ENCODE data around the gene DOLPP1.
"Not testable (repeated sequence)": the region's sequence is repeated elsewhere in the genome, so short reads cannot be mapped to it uniquely, and the experiment has no call there.

DOLPP1 gene

GRCh38 chr9:129031514-129031913, 49.4 kb upstream of the DOLPP1 start:
- H3K36me3 ChIP-seq (ENCODE audit: control insufficient read depth in 2 of 2, insufficient read depth in 1 of 2, low read length in 2 of 2) = no peaks in the 10 kb centered on the region
- no peaks in the 10 kb centered on the region for H3K9me3 ChIP-seq (ENCODE audit: control insufficient read depth, insufficient read depth, low read depth, low read length)
- CTCF ChIA-PET = interaction anchor here (0.7 kb wide), 1 partner anchor 1097 kb away, joined by 5 read pairs; no protein-coding TSS in a partner anchor
- POLR2A ChIA-PET = interaction anchor here (0.7 kb wide), 1 partner anchor 72 kb away, joined by 8 read pairs; no protein-coding TSS in a partner anchor
- H3K27ac ChIP-seq (ENCODE audit: extremely low read depth, low read depth, low read length) = no peak overlapping the region
- peak; percentile 60 for TF ChIP-seq SP2 (tag by site-specific recombination; IDR thresholded peaks at IDR 0.05)
- no peak for TF ChIP-seq ZBTB17 (tag by site-specific recombination; IDR thresholded peaks at IDR 0.05)
- no peak overlapping the region for H3K4me3 ChIP-seq (ENCODE audit: low read depth, low read length)
- H3K4me1 ChIP-seq (ENCODE audit: control insufficient read depth, insufficient read depth, low read length) = no peaks in the 10 kb centered on the region

GRCh38 chr9:129032541-129033159, 48.3 kb upstream of the DOLPP1 start:
- Histone ChIP-seq H3K4me3 (ENCODE audit: low read depth, low read length) (no peak overlapping the region), H3K9me3 (ENCODE audit: control insufficient read depth, insufficient read depth, low read depth, low read length) (no peaks in the 10 kb centered on the region), H3K4me1 (ENCODE audit: control insufficient read depth, insufficient read depth, low read length) (no peaks in the 10 kb centered on the region), H3K27ac (ENCODE audit: extremely low read depth, low read depth, low read length) (no peak overlapping the region), H3K36me3 (ENCODE audit: control insufficient read depth in 2 of 2, insufficient read depth in 1 of 2, low read length in 2 of 2) (no peaks in the 10 kb centered on the region)
- TF ChIP-seq SCRT2 (tag by site-specific recombination; IDR thresholded peaks at IDR 0.05) = peak; percentile 87
- TF ChIP-seq SCRT1 (tag by site-specific recombination; IDR thresholded peaks at IDR 0.05; ENCODE audit: borderline replicate concordance) = peak; percentile 86
- TF ChIP-seq EGR2 (tag by site-specific recombination; IDR thresholded peaks at IDR 0.05; ENCODE audit: low read depth) = peak; percentile 64
- no peak for TF ChIP-seq CTCF (tag by site-specific recombination; IDR thresholded peaks at IDR 0.05)
- peak; percentile 72 for TF ChIP-seq ZFHX2 (tag by site-specific recombination; conservative IDR thresholded peaks at IDR 0.05)
- POLR2A ChIA-PET = no interaction called here
- CTCF ChIA-PET = interaction anchor here (0.9 kb wide), 1 partner anchor 104 kb away, joined by 4 read pairs; no protein-coding TSS in a partner anchor

- ChIA-PET POLR2A (interaction anchor here (0.7 kb wide), 1 partner anchor 9 kb away, joined by 5 read pairs; no protein-coding TSS in a partner anchor), CTCF (interaction anchor here (0.6 to 0.7 kb wide), 3 partner anchors 107 to 215 kb away, joined by 3 read pairs; no protein-coding TSS in a partner anchor)
- Histone ChIP-seq H3K4me1 (ENCODE audit: control insufficient read depth, insufficient read depth, low read length) (no peaks in the 10 kb centered on the region), H3K4me3 (ENCODE audit: low read depth, low read length) (no peak overlapping the region), H3K9me3 (ENCODE audit: control insufficient read depth, insufficient read depth, low read depth, low read length) (no peaks in the 10 kb centered on the region), H3K27ac (ENCODE audit: extremely low read depth, low read depth, low read length) (no peak overlapping the region), H3K36me3 (ENCODE audit: control insufficient read depth in 2 of 2, insufficient read depth in 1 of 2, low read length in 2 of 2) (no peaks in the 10 kb centered on the region)
- TF ChIP-seq, protein P1, sequence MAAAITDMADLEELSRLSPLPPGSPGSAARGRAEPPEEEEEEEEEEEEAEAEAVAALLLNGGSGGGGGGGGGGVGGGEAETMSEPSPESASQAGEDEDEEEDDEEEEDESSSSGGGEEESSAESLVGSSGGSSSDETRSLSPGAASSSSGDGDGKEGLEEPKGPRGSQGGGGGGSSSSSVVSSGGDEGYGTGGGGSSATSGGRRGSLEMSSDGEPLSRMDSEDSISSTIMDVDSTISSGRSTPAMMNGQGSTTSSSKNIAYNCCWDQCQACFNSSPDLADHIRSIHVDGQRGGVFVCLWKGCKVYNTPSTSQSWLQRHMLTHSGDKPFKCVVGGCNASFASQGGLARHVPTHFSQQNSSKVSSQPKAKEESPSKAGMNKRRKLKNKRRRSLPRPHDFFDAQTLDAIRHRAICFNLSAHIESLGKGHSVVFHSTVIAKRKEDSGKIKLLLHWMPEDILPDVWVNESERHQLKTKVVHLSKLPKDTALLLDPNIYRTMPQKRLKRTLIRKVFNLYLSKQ (tag by site-specific recombination; IDR thresholded peaks at IDR 0.05; ENCODE audit: borderline replicate concordance) = no peak
- TF ChIP-seq ZNF488 (tag by site-specific recombination; IDR thresholded peaks at IDR 0.05) = no peak
- TF ChIP-seq ZNF394 (tag by site-specific recombination; IDR thresholded peaks at IDR 0.05; ENCODE audit: borderline replicate concordance) = peak; percentile 53; the same call in 1 of the 2 replicates
These were observed 47.7 kb upstream of the DOLPP1 start for GRCh38 chr9:129033216-129033615.

DNA sequence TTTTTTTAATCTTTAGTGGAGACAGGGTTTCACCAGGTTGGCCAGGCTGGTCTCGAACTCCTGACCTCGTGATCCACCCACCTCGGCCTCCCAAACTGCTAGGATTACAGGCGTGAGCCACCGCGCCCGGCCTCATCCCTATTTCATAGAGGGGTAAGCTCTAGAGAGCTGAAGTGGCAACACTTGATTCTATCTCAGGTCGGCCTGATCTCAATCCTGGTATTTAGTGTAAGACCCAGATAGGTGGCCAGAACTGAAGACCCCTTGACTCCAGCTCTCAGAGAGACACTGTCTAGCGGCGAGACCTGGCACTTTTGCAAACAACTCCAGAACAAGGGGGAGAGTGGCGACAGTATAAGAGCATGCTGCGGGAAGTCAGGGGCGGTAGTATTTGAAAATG, 45.1 kb upstream of the DOLPP1 start:
- not testable (repeated sequence) for H3K36me3 ChIP-seq (ENCODE audit: control insufficient read depth in 2 of 2, insufficient read depth in 1 of 2, low read length in 2 of 2); H3K4me1 ChIP-seq (ENCODE audit: control insufficient read depth, insufficient read depth, low read length)

More for the DNA sequence above, 45.1 kb upstream of the DOLPP1 start:
- Histone ChIP-seq H3K4me3 (ENCODE audit: low read depth, low read length) (peak overlapping the region; percentile 14; the same call in 1 of the 2 replicates), H3K27ac (ENCODE audit: extremely low read depth, low read depth, low read length) (peak overlapping the region; percentile 62)
- POLR2A ChIA-PET = interaction anchor here (1.0 to 2.1 kb wide), 6 partner anchors 8 to 96 kb away, joined by 3 to 16 read pairs (median 6); partner anchors contain the start of genes DOLPP1 and SH3GLB2
- not testable (repeated sequence) for H3K9me3 ChIP-seq (ENCODE audit: control insufficient read depth, insufficient read depth, low read depth, low read length)
- CTCF ChIA-PET = interaction anchor here (0.6 to 2.5 kb wide), 4 partner anchors 28 to 697 kb away, joined by 3 to 17 read pairs (median 4); no protein-coding TSS in a partner anchor

Data from HEK293 (cell line).